Putamen (tissue), 1 donor: Measurements from ENCODE around the gene ERI3.

Experiments
- DNase-seq: peaks from one replicate; pipeline ENCODE4 v3.0.0-alpha.2; 2016; ENCODE audit warnings: low spot score

The ERI3 gene

DNA sequence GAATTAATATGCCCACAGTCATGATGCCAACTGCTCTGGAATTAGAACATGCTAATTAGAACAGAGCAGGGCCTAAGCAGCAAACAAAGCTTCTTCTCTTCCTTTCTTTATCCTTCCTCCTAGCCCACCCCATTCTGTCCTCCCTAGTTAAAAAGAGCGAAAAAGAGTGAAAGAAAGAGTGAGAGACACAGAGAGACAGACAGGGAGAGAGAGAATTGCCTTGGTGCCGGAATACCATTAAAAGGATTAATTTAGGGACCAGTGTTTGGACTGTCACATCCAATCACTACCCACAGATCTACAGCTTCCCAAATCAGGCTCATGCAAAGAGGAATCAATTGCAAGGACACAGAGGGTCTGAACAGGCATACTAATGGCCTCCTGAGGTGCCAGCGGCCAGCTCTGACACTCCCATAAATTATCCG lies 7.0 kb downstream of the ERI3 start:
- peak; percentile 31 for DNase-seq

DNA sequence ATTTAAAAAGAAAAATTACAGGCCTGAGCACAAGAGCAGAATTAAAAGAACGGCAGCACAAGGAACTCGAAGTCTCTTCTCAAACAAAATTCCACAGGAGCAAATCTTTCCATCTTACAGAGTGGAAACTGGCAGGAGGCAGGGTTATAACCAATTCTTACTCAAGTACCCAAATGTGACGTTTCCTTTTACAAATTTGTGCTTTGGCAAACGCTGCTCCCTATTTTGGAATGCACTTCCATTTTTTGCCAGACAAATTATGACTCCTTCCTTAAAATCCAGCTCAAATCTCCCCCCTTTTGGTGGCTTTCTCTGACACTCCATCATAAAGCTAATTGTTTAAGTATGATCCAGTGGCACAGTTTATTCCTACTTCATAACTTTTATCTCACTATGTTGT lies 7.8 kb downstream of the ERI3 start:
- DNase-seq: peak; percentile 17

DNA sequence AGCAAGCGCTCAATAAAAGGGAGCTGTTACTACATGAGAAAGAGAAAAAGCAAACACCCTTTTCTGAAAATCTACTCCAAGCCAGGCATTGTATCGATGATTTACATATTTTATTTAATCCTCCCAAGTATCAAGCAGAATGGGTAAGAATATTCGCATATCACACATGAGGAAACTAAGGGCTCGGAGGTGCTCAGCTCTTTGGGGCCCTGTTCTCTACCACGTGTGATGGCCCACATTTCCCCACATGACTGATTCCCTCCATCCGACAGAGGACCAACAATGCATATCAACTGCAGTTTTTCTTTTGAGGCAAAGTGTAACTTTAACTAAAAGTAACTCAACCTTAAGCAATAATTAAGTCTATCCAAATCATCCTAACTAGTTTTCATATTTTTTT lies 8.2 kb downstream of the ERI3 start:
- no peak for DNase-seq

DNA sequence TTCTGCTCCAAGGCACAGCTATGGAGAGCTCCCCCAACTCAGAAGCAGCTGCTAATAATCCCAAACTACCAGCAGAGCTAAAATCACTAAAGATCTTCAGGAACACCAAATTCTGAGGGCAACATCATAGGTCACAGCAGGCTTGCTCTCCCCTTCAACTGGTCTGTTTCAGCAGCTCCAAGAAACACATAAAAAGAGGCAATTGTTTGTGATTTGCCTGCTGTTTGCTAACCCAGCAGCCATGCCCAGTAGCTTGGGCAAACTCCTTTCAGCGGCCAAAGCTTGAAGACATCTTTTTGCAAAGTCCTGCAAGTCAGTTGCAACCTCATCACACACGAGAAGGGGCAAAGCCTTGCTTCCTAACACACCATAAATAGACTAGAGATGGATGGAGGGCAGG lies 8.9 kb downstream of the ERI3 start:
- DNase-seq: peak; percentile 61

DNA sequence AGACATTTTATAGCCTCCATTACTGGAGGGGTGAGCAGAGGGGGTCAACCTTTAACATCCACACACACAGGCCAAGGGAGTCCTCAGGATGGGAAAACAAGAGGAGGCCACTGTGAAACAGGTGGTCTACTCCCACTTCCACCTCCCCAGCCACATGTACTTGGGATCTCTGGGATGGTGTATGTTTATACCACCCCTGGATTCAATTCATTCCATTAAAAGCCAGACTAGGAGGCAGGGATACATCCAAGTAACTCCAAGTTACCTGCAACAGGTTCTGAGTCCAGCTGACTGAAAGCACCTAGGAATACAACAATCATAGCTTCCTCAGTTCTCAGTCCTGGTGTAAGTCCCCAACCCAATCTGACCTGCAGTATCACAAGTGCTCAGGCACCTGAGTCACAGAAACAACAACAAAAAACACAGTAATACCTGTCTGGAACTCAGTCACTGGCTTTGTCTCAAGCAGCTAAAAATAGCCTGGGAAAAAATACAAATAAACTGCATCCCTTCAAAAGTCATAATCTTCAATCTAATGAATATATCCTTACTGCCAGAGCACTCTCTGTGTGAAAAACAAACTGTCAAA lies 9.8 kb downstream of the ERI3 start:
- DNase-seq: no peak

DNA sequence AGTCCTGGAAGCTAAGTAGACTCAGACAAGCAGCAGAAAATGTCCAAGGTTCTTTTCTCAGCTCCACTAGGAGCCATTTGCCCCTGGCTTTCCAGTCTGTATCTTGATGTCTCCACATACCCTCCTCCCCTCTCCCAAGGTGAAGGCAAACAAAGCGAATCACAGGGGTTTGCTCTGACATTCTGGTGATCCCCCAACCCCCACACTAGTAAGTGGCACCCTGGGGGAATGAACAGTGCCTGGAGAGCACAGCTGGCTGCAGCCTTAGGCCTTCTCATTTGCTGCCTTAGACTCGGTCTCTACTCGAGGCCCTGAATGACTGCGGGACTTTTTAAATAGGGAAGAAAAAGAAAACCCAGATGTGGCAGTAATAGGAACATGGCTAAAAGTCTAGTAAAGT lies 15.3 kb downstream of the ERI3 start:
- DNase-seq: no peak

DNA sequence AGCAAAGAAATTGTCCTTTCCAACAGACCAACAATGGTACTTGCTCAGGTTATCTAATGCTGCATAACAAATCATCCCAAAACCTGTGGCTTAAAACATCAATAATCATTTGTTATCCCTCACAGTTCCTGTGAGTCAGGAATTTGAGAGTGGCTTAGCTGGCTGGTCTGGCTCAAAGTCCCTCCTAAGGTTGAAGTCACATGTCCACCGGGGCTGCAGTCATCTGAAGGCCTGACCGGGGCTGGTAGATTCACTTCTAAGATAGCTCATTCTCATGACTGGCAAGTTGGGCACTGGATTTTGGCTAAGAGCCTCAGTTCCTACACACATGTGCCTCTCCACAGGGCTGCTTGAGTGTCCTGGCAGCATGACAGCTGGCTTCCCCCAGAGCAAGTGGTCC lies 16.9 kb downstream of the ERI3 start:
- no peak for DNase-seq

DNA sequence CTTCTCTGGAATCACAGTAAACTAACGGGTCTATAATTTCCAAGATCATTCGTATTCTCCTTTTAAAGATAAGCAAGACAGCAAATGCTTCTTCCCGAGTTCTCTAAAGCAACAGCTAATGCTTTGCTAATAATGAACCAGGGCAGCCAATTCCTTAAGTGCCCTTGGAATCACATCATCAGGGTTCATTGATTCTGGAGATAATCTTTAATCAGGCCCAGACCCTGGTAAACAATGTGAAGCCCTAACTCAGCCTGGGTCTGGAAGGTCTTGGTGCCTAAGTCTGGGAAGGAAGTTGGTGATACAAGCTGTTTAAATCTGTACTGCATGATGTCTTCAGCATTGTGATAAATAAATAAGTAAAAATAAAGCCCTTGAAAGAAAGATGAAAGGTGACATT lies 18.4 kb downstream of the ERI3 start:
- DNase-seq: no peak

DNA sequence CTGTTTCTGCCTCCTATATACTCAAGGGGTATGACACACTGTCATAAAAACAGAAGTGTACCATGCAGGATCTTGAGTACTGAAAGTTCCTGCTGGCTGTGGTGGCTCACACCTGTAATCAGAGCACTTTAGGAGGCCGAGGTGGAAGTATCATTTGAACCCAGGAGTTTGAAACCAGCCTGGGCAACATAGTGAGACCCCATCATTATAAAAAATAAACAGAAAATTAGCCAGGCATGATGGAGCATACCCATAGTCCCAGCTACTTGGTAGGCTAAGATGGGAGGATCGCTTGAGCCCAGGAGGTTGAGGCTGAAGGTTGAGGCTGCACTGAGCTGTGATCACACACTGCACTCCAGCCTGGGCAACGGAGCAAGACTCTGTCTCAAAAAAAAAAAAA lies 20.1 kb downstream of the ERI3 start:
- DNase-seq: no peak

DNA sequence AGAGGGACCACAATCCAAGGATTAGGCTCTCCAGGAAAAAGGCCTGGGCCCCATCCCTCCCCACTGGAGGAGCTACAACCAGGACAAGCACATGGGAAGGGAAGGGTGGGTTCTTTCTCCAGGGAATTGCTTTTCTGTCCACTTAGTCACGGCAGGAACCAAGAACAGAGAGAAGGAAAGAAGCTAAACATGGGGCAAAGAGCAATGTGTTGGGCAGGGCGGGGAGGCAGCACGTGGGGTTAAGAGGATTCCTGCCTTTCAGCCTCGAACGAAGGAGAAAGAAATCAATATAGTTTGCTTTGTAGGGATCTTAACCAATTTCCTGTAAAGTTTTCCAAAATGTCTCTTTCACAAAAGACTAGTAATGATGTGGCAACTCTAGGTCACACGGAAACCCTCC lies 21.7 kb downstream of the ERI3 start:
- no peak for DNase-seq

DNA sequence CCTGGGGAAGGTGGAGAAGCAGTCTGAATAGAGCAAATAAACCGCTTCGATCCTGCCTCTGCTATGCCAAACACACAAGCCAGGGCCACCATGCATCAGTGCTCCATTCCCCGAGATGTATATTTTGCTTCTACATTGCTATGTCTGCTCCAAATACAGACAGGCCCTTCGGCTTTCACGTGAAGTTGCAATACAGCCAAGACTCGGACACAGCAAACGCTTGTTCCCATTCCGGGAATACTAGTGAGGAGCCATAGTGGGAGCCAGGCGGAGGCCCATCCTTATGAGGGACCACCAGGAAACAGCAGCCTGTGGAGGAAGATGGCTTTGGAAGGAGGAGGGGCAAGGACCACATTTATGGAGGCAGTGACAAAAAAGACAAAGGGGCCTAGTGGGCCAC lies 22.6 kb downstream of the ERI3 start:
- DNase-seq: no peak

DNA sequence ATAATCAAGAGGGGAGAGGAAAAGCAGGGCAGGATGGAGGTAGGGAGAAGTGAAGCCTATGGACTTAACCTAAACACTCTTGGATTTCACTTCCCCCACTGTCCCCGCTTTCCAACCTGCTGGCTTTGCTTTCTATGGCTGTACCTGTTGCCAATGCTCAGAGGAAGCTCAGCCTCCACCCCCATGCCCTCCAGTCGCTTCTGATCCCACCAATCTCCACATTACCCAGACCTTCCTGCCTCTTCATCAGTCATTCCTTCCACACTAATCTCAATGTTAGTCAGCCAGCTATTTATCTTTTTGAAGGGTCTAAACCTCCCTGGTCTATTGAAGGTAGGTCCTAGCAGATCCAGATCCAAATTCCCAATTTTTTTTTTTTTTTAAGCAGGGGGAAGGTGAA lies 24.1 kb downstream of the ERI3 start:
- no peak for DNase-seq

DNA sequence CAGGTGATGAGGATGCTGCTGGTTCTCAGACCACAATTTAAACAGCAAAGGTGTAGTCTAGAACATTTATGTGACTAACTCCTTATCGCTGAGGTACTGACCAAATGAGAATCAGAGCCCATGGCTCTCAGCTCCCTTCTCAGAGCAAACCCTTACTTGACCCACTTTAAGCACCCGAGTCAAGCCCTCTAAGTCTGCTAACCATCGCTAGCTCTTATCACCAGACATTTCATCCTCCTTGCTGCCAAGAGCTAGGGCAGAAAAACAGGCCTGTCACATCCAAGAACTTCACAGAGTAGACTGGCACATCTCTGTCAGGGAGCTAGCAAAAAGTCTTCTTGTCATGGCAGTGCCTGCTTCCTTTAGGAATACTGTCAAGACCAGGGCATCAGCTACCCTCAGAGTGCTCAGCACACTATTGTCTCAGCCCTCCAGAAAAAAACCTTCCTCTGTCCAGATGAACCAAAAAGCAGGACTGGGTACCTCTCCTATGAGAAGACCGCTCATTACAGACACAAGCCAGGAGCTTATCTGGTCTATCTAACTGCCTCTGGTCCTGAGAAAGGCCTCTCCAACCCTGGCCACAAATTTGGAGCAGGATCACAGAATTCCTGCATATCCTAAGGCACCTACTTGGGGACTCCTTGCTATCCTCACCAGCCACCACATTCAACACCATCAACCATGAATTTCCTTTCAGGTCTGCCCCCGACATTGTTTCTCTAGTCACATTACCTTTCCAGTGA lies 26.2 kb downstream of the ERI3 start:
- DNase-seq: no peak

DNA sequence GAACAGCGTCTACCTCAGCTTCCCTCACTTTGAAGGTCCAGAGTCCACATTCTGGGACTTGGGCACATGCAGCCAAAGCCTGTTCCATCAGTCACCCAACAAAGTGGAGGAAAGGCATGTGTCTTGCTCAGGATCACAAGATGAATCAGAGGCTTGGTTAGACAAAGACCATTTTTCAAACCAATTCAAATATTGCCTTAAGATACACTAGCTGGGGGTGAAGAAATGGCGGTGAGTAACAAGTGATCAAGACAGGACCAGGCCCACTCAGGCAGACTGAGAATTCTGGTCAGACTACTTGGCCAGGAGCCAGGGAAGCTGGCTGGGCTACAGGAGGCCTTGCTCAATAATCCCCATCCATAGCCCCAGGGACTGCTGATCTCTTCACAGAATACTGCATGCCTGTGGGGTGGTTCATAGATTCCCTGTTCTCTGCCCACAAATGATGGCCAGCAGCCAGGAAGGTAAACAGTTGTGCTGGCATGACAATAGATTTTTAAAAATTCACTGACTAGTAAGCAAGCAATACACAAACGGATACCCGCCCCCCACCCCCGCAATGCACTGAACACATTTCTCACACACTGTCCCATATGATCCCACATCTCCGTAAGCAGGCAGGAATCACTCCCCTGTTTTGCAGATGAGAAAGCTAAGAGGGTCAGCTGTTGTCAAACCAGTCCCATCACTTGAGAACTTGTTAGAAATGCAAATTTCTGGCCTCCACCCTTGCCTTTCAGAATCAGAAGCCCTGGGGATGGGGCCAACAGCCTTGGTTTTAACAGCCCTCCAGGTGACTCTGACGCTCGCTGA lies 27.2 kb downstream of the ERI3 start:
- no peak for DNase-seq

DNA sequence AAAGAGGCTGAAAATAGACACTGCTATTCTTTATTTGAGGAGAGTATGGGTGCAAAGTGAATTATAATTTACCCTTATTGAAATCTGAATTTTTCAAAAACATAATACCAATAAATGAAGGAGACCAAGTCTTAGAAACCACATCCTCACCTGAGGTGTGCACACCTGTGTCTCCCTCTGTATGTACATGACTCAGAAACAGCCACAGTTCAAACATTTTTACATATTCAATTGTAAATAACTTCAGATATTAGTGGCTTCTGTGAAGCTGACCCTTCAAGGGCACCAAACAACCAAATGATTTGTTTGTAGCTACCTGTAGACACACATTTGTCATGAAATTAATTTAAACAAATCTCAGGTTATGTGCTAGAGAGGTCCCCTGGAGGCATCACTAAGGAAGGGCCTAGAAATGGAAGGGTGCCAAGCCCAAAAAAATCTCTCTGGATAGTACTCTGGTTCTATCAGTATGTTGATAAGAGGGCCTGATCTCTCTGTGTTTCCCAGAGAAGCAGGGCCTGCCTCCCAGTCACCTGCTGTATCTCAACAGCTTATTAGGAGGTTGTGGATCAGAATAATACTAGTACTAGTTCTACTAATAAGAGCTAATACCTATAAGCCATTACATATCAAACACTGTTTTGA lies 28.1 kb downstream of the ERI3 start:
- DNase-seq: no peak

DNA sequence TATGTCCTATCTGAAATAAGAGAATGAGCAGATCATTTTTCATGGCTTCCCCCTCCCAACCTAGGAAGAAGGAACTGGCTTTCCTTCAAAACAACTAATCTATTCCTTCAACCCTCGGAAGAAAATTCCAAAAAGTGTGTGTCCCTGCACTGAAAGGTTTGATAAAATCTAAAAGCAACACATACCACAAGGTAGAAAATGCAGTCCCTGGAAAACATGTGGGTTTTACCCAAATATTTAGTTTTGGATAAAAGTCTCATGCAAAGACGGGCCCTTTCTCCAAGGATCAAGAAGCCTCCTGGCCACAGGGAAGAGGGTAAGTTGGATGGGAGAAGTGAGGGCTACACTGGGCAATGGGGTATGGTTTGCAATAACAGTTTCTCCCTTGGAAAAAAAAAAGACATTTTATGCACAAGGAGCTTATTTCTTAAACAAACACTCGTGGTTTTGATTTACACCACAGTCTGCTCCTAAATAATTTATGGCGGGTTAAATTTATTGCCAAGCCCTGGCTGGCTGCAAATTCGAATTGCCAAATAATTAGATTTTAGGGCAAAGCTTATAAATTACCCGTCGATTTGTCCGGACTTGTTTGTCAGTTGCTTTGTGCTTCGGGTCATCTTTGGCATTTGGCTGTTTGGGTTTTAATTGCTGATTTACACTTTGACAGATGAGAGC lies 28.9 kb downstream of the ERI3 start:
- no peak for DNase-seq

DNA sequence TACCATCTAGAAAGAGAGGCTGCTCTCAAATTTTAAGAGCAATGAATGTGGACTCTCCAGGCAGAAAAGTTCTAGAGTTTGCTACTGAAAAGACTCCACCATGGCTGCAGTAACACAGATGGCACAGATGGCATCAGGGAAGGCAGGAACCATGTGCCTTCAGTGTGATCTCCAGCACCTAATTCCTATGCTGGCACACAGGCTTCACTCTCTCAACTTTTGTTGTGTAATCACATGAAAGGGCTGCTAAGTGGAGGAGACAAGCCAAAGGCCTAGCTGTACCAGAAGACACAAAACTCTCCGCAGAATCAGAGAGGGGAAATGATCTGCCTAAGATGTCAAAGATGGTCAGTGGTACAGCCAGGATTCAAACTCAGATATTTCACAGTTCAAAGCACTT lies 31.1 kb downstream of the ERI3 start:
- no peak for DNase-seq

DNA sequence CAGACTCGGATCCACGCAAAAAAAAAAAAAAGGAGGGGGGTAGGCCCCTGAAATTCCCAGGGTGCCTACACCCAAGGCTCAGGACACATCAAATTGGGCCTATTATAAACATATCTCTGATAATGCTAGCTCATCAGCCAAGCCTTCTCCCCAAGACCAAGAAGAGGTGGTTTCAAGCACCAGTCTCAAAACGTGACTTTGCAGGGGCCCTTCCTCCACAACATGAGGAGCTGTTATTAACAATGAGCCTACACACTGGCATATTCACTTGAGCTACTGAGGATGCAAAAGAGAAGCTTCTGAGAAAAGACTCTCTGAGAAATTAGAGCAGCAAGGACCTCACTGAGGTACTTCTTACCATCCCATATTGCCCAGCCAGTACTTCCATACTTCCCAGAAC lies 32.7 kb downstream of the ERI3 start:
- DNase-seq: peak; percentile 30

DNA sequence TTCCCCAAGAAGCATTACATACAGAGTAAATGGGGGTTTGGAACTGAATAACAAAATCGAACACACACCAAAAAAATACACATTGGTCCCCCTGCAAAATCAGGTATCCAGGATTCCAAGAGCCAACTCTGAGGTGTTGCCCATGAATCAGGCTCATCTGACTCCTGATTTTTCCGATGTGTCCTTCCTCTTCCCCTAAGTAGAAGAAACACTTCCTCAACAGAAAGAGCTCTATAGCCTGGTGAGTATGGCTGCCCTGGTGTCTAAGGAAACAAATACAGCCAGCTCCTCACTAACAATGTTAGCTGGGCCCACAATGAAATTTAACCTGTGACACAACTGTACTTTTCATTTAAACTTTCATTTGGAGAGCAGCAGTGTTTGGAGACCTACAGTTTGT lies 33.6 kb downstream of the ERI3 start:
- no peak for DNase-seq

DNA sequence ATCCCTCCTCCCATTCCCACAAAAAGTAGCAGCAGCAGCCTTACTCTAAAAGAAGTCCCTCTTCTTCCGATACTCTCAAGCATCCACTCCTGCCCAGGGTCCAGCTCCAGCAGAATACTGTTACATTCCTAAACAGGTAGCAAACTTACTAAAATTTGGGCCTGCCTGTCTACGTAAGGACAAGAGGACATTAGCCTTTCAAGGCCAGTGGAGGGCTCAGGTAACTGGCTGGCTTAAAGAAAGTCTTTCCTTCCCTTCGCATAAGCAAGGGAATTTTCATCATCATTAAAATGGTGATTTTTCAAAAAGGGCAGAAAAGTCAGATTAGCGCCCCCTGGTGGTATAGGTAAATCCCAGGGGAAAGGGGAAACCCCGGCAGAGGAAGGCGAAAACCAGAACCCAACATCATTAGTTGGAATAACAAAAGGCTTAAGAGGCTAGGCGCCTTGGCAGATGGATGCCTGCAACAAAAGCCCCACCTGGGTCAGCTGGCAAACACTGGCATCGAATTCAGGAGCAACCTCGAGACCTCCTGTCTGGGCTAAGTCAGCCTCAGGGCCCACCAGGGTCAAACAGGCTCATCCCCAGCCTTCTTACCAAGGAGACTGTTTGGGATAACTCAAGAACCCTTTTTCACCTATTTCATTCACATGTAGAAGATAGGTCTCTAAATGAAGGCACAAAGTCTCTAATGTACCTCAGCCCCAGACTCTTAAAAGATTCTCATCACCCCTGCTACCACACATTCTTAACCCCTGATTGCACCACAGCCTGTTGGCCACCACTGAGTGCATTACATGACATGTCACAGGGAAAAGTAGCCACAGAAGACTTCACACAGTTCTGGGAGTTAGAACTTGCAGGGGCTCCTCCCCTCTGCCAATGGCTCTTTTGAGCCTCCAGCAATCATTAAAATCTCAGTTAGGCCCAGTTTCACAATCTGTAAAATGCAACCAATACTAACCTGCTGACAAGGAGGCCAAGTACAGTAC lies 36.7 kb downstream of the ERI3 start:
- DNase-seq: no peak

DNA sequence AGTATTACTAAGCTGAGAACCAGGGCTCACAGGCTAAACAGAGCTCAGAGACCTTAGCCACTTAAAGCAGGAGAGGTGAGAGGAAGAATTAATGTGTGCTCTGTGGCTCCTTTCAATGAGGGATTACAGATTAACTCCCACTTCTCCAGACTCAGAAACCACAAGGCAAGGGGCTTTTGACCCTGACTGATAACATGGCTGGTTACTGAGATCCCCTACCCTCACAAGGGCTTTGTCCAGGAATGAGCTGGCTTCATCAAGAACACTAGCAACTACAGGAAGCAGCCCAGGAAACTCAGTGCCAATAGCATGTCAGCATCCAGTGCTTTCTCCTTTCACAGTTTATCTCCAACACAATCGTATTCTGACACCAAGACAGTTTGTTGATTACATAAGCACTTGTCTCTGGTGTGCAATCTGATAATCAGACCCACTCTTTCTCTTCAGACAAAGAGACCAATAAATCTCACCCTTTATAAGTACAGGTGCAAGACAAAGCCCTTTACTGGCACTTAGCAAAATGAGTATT lies 38.8 kb downstream of the ERI3 start:
- DNase-seq: no peak
